Activated naive CD8-positive, alpha-beta T cell treated with anti-CD3 and anti-CD28 coated beads, Interleukin-2, amount 10 ng/mL, durations not matched to agents 7 days and 5 days (primary cell): ENCODE measurements around the gene SHANK3. TPM values are rescaled to one million over a fixed set of nuclear protein-coding genes. Genes with fewer than 3 reads are reported as not detected.

Experiments
- ATAC-seq: fragments of 150-1000 bp; cut with Tn5 transposase; one replicate; pipeline ENCODE4 v1.10.0; 2021; ENCODE audit warnings: low read depth, moderate library complexity
- POLR2A ChIA-PET: fragments of 350-600 bp; sonication (Branson Sonifier 250); formaldehyde crosslinking; loops from one replicate; lab custom pipeline; 2021; ENCODE audit warnings: antibody characterized with exemption; lab: Charles Lee
- DNase-seq: peaks from one replicate; pipeline ENCODE4 v3.0.0; 2021
- H3K27ac Mint-ChIP-seq: one replicate; pipeline ENCODE4 v1.8.0; 2022; ENCODE audit warnings: mild to moderate bottlenecking, mixed read lengths
- H3K27me3 Mint-ChIP-seq: one replicate; pipeline ENCODE4 v1.8.0; 2022; ENCODE audit warnings: mild to moderate bottlenecking, moderate library complexity, mixed read lengths
- H3K36me3 Mint-ChIP-seq: one replicate; pipeline ENCODE4 v1.8.0; 2021; ENCODE audit warnings: mild to moderate bottlenecking, mixed read lengths
- H3K4me1 Mint-ChIP-seq: one replicate; pipeline ENCODE4 v1.8.0; 2021; ENCODE audit warnings: mixed read lengths
- H3K4me3 Mint-ChIP-seq: one replicate; pipeline ENCODE4 v1.8.0; 2022; ENCODE audit warnings: mild to moderate bottlenecking, moderate library complexity, mixed read lengths
- H3K9me3 Mint-ChIP-seq: one replicate; pipeline ENCODE4 v1.8.0; 2021; ENCODE audit warnings: mixed read lengths
- total RNA-seq, 2 experiments: library from RNA; stranded (reverse); gene quantifications; one replicate each; pipeline ENCODE4 v1.2.3, GENCODE V29; 2021

The SHANK3 gene
- total RNA-seq, 2 experiments from 2014 or later = 0.06 TPM; not detected in 1

GRCh38 chr22:50710886-50711285, 38.3 kb downstream of the SHANK3 start:
- H3K4me3 Mint-ChIP-seq = no peak overlapping the region
- no peak overlapping the region for H3K27ac Mint-ChIP-seq
- H3K36me3 Mint-ChIP-seq = no peaks in the 10 kb centered on the region
- H3K4me1 Mint-ChIP-seq = no peaks in the 10 kb centered on the region
- ATAC-seq (no peak), DNase-seq (no peak)
- POLR2A ChIA-PET = no interaction called here
- peaks cover 3% of the 10 kb centered on the region for H3K27me3 Mint-ChIP-seq
- no peaks in the 10 kb centered on the region for H3K9me3 Mint-ChIP-seq

- no peaks in the 10 kb centered on the region for H3K9me3 Mint-ChIP-seq
- H3K36me3 Mint-ChIP-seq = no peaks in the 10 kb centered on the region
- peaks cover 3% of the 10 kb centered on the region for H3K27me3 Mint-ChIP-seq
- no peak overlapping the region for H3K27ac Mint-ChIP-seq
- no peak overlapping the region for H3K4me3 Mint-ChIP-seq
- H3K4me1 Mint-ChIP-seq = no peaks in the 10 kb centered on the region
- DNase-seq (no peak), ATAC-seq (no peak)
- POLR2A ChIA-PET = no interaction called here
Measured at GRCh38 chr22:50711446-50712340, 39.1 kb downstream of the SHANK3 start.

- no peak for ATAC-seq
- peaks cover 3% of the 10 kb centered on the region for H3K27me3 Mint-ChIP-seq
- no peaks in the 10 kb centered on the region for H3K9me3 Mint-ChIP-seq
- no peak for DNase-seq
- no peak overlapping the region for H3K4me3 Mint-ChIP-seq
- H3K4me1 Mint-ChIP-seq = no peaks in the 10 kb centered on the region
- POLR2A ChIA-PET = no interaction called here
- no peak overlapping the region for H3K27ac Mint-ChIP-seq
- H3K36me3 Mint-ChIP-seq = no peaks in the 10 kb centered on the region
Measured at GRCh38 chr22:50712341-50713007, 39.9 kb downstream of the SHANK3 start.

- Mint-ChIP-seq H3K27ac (no peak overlapping the region), H3K9me3 (no peaks in the 10 kb centered on the region), H3K27me3 (peaks cover 3% of the 10 kb centered on the region), H3K4me1 (no peaks in the 10 kb centered on the region), H3K4me3 (no peak overlapping the region), H3K36me3 (no peaks in the 10 kb centered on the region)
- DNase-seq (no peak), ATAC-seq (no peak)
- POLR2A ChIA-PET = no interaction called here
Measured at GRCh38 chr22:50713008-50713385, 40.4 kb downstream of the SHANK3 start.

GRCh38 chr22:50713571-50714056, 41.0 kb downstream of the SHANK3 start:
- no peaks in the 10 kb centered on the region for H3K9me3 Mint-ChIP-seq
- DNase-seq (no peak), ATAC-seq (no peak)
- peaks cover 3% of the 10 kb centered on the region for H3K27me3 Mint-ChIP-seq
- H3K27ac Mint-ChIP-seq = no peak overlapping the region
- H3K36me3 Mint-ChIP-seq = no peaks in the 10 kb centered on the region
- H3K4me3 Mint-ChIP-seq = no peak overlapping the region
- no peaks in the 10 kb centered on the region for H3K4me1 Mint-ChIP-seq
- POLR2A ChIA-PET = no interaction called here

- H3K36me3 Mint-ChIP-seq = no peaks in the 10 kb centered on the region
- POLR2A ChIA-PET = no interaction called here
- no peaks in the 10 kb centered on the region for H3K9me3 Mint-ChIP-seq
- DNase-seq (no peak), ATAC-seq (no peak)
- no peak overlapping the region for H3K27ac Mint-ChIP-seq
- H3K4me3 Mint-ChIP-seq = no peak overlapping the region
- H3K4me1 Mint-ChIP-seq = no peaks in the 10 kb centered on the region
- H3K27me3 Mint-ChIP-seq = no peaks in the 10 kb centered on the region
Measured at GRCh38 chr22:50714150-50714549, 41.5 kb downstream of the SHANK3 start.

GRCh38 chr22:50714631-50715179, 42.1 kb downstream of the SHANK3 start:
- H3K27ac Mint-ChIP-seq = no peak overlapping the region
- DNase-seq (no peak), ATAC-seq (no peak)
- POLR2A ChIA-PET = no interaction called here
- H3K4me1 Mint-ChIP-seq = no peaks in the 10 kb centered on the region
- no peaks in the 10 kb centered on the region for H3K9me3 Mint-ChIP-seq
- no peaks in the 10 kb centered on the region for H3K36me3 Mint-ChIP-seq
- no peaks in the 10 kb centered on the region for H3K27me3 Mint-ChIP-seq
- no peak overlapping the region for H3K4me3 Mint-ChIP-seq

GRCh38 chr22:50715250-50715649, 42.6 kb downstream of the SHANK3 start:
- Mint-ChIP-seq H3K36me3 (no peaks in the 10 kb centered on the region), H3K27ac (no peak overlapping the region), H3K27me3 (no peaks in the 10 kb centered on the region), H3K9me3 (no peaks in the 10 kb centered on the region), H3K4me1 (no peaks in the 10 kb centered on the region), H3K4me3 (no peak overlapping the region)
- DNase-seq (no peak), ATAC-seq (no peak)
- POLR2A ChIA-PET = no interaction called here

- Mint-ChIP-seq H3K36me3 (no peaks in the 10 kb centered on the region), H3K27ac (no peak overlapping the region), H3K4me1 (no peaks in the 10 kb centered on the region), H3K4me3 (no peak overlapping the region), H3K9me3 (no peaks in the 10 kb centered on the region), H3K27me3 (no peaks in the 10 kb centered on the region)
- ATAC-seq (no peak), DNase-seq (no peak)
- POLR2A ChIA-PET = no interaction called here
Measured at GRCh38 chr22:50715776-50716175, 43.2 kb downstream of the SHANK3 start.

GRCh38 chr22:50716290-50717024, 43.8 kb downstream of the SHANK3 start:
- POLR2A ChIA-PET = no interaction called here
- no peak for DNase-seq
- Mint-ChIP-seq H3K27me3 (no peaks in the 10 kb centered on the region), H3K4me1 (no peaks in the 10 kb centered on the region), H3K4me3 (no peak overlapping the region), H3K36me3 (no peaks in the 10 kb centered on the region), H3K27ac (no peak overlapping the region), H3K9me3 (no peaks in the 10 kb centered on the region)
- no peak for ATAC-seq

GRCh38 chr22:50717709-50718351, 45.2 kb downstream of the SHANK3 start:
- H3K27ac Mint-ChIP-seq = no peak overlapping the region
- no peak overlapping the region for H3K4me3 Mint-ChIP-seq
- H3K4me1 Mint-ChIP-seq = no peaks in the 10 kb centered on the region
- POLR2A ChIA-PET = no interaction called here
- ATAC-seq = no peak
- H3K9me3 Mint-ChIP-seq = no peaks in the 10 kb centered on the region
- no peaks in the 10 kb centered on the region for H3K36me3 Mint-ChIP-seq
- DNase-seq = no peak
- H3K27me3 Mint-ChIP-seq = no peaks in the 10 kb centered on the region

GRCh38 chr22:50718352-50718709, 45.7 kb downstream of the SHANK3 start:
- POLR2A ChIA-PET = no interaction called here
- H3K9me3 Mint-ChIP-seq = no peaks in the 10 kb centered on the region
- no peaks in the 10 kb centered on the region for H3K36me3 Mint-ChIP-seq
- no peak for DNase-seq
- no peak overlapping the region for H3K4me3 Mint-ChIP-seq
- ATAC-seq = no peak
- no peaks in the 10 kb centered on the region for H3K27me3 Mint-ChIP-seq
- H3K27ac Mint-ChIP-seq = no peak overlapping the region
- peaks cover under 1% of the 10 kb centered on the region for H3K4me1 Mint-ChIP-seq

GRCh38 chr22:50719814-50720300, 47.2 kb downstream of the SHANK3 start:
- Mint-ChIP-seq H3K36me3 (no peaks in the 10 kb centered on the region), H3K4me3 (no peak overlapping the region), H3K27ac (no peak overlapping the region), H3K27me3 (no peaks in the 10 kb centered on the region), H3K4me1 (peaks cover 1% of the 10 kb centered on the region), H3K9me3 (no peaks in the 10 kb centered on the region)
- DNase-seq = no peak
- ATAC-seq = no peak
- POLR2A ChIA-PET = no interaction called here
